Smooth muscle cell (in vitro differentiated cells): ENCODE results near the gene COL21A1. TPM values are rescaled to one million over a fixed set of nuclear protein-coding genes. Genes with fewer than 3 reads are reported as not detected.

ENCODE experiments used
- DNase-seq: peaks from one replicate; lab custom pipeline; 2025; ENCODE audit not compliant: unreplicated experiment; lab: John Stamatoyannopoulos, UW
- H2AFZ ChIP-seq: fragments of 200-600 bp; sonication (generic); 2 replicates; pipeline ENCODE4 v1.6.0; 2016; ENCODE audit warnings: antibody characterized with exemption, low read depth, mild to moderate bottlenecking
- H3F3A ChIP-seq: fragments of 200-600 bp; sonication (generic); 2 replicates; pipeline ENCODE4 v1.6.0; 2017; ENCODE audit warnings: antibody characterized with exemption, low read depth
- H3K27ac ChIP-seq: fragments of 200-600 bp; sonication (generic); 2 replicates; pipeline ENCODE4 v1.5.1; 2016; ENCODE audit warnings: low read depth, mild to moderate bottlenecking
- H3K27me3 ChIP-seq: fragments of 200-600 bp; sonication (generic); 2 replicates; pipeline ENCODE4 v1.6.1; 2016; ENCODE audit warnings: low read depth, mild to moderate bottlenecking
- H3K36me3 ChIP-seq: fragments of 200-600 bp; sonication (generic); 2 replicates; pipeline ENCODE4 v1.5.1; 2016; ENCODE audit warnings: low read depth
- H3K4me1 ChIP-seq: fragments of 200-600 bp; sonication (generic); 2 replicates; pipeline ENCODE4 v1.5.1; 2016; ENCODE audit warnings: low read depth
- H3K4me2 ChIP-seq: fragments of 200-600 bp; sonication (generic); 2 replicates; pipeline ENCODE4 v1.6.0; 2016; ENCODE audit warnings: mild to moderate bottlenecking
- H3K4me3 ChIP-seq: fragments of 200-600 bp; sonication (generic); 2 replicates; pipeline ENCODE4 v1.5.1; 2016; ENCODE audit warnings: mild to moderate bottlenecking
- H3K79me2 ChIP-seq: fragments of 200-600 bp; sonication (generic); 2 replicates; pipeline ENCODE4 v1.6.0; 2016; ENCODE audit warnings: low read depth, mild to moderate bottlenecking
- H3K9ac ChIP-seq: fragments of 200-600 bp; sonication (generic); 2 replicates; pipeline ENCODE4 v1.6.0; 2016; ENCODE audit warnings: low read depth
- H3K9me3 ChIP-seq: fragments of 200-600 bp; sonication (generic); replicated peaks from 2 replicates; pipeline ENCODE4 v1.5.1; 2016; ENCODE audit warnings: low read depth
- H4K20me1 ChIP-seq: fragments of 200-600 bp; sonication (generic); 2 replicates; pipeline ENCODE4 v1.6.0; 2016; ENCODE audit warnings: low read depth
- CTCF ChIP-seq: fragments of 200-600 bp; sonication (generic); IDR thresholded peaks from 2 replicates; pipeline ENCODE4 v1.5.1; 2017; ENCODE audit warnings: borderline replicate concordance, mild to moderate bottlenecking, antibody characterized with exemption; ENCODE audit not compliant: insufficient read depth, poor library complexity, severe bottlenecking
- WGBS: methylation state at CpG from one replicate; pipeline ENCODE4 v1.1.7; 2016; ENCODE audit warnings: low lambda C conversion rate; 5-methylcytosine and 5-hydroxymethylcytosine counted together
- polyA plus RNA-seq: library from polyadenylated mRNA; unstranded; fragments of >200 nt; fragmentation: Nextera tagmentation; extraction: Ambion mirVana; gene quantifications from 2 replicates; pipeline ENCODE4 v1.2.1, GENCODE V29; 2016
- total RNA-seq: library from RNA; depleted of rRNA; stranded (reverse); fragments of >200 nt; gene quantifications from 2 replicates; pipeline ENCODE4 v1.2.3, GENCODE V29; 2014

COL21A1 gene
- total and polyA plus RNA-seq, 2 experiments from 2014 or later: 5.8 to 8.2 TPM

GRCh38 chr6:56270812-56271441, 23.5 kb upstream of the COL21A1 start:
- H3F3A ChIP-seq: no peaks in the 10 kb centered on the region
- no peak overlapping the region for H3K4me2 ChIP-seq
- TF ChIP-seq CTCF: no peak
- WGBS: 100% methylated on average over 1 of the region's 1 CpG
- H3K9ac ChIP-seq: no peak overlapping the region
- H2AFZ ChIP-seq: no peak overlapping the region
- H3K27ac ChIP-seq: no peak overlapping the region
- no peaks in the 10 kb centered on the region for H3K79me2 ChIP-seq
- peaks cover 3% of the 10 kb centered on the region for H3K36me3 ChIP-seq
- H3K4me3 ChIP-seq: no peak overlapping the region
- H3K27me3 ChIP-seq: no peaks in the 10 kb centered on the region
- no peaks in the 10 kb centered on the region for H4K20me1 ChIP-seq
- peaks cover 6% of the 10 kb centered on the region for H3K9me3 ChIP-seq
- no peaks in the 10 kb centered on the region for H3K4me1 ChIP-seq
- DNase-seq: no peak

GRCh38 chr6:56268266-56268665, 20.9 kb upstream of the COL21A1 start:
- Histone ChIP-seq H4K20me1 (no peaks in the 10 kb centered on the region), H3K4me3 (no peak overlapping the region), H3K79me2 (no peaks in the 10 kb centered on the region), H3K36me3 (peaks cover 3% of the 10 kb centered on the region), H3K4me1 (no peaks in the 10 kb centered on the region), H3K4me2 (no peak overlapping the region), H2AFZ (no peak overlapping the region), H3K9ac (no peak overlapping the region), H3K27me3 (no peaks in the 10 kb centered on the region), H3F3A (no peaks in the 10 kb centered on the region), H3K9me3 (peaks cover 6% of the 10 kb centered on the region), H3K27ac (no peak overlapping the region)
- no peak for DNase-seq
- no peak for TF ChIP-seq CTCF
- WGBS: 96% methylated on average over 2 of the region's 2 CpGs

- H3K79me2 ChIP-seq: no peaks in the 10 kb centered on the region
- H3K4me2 ChIP-seq: no peak overlapping the region
- H3F3A ChIP-seq: no peaks in the 10 kb centered on the region
- no peaks in the 10 kb centered on the region for H4K20me1 ChIP-seq
- H2AFZ ChIP-seq: peak overlapping the region; percentile 24
- no peak overlapping the region for H3K9ac ChIP-seq
- no peaks in the 10 kb centered on the region for H3K4me1 ChIP-seq
- no peak overlapping the region for H3K27ac ChIP-seq
- no peak overlapping the region for H3K4me3 ChIP-seq
- no peak for DNase-seq
- H3K9me3 ChIP-seq: peaks cover 6% of the 10 kb centered on the region
- 56% methylated on average over 3 of the region's 3 CpGs for WGBS
- no peak for TF ChIP-seq CTCF
- H3K27me3 ChIP-seq: no peaks in the 10 kb centered on the region
- H3K36me3 ChIP-seq: peaks cover 3% of the 10 kb centered on the region
Observed at GRCh38 chr6:56266011-56266410, 18.6 kb upstream of the COL21A1 start.
